ENCODE data around the gene MAS1L. TPM values are rescaled to one million over a fixed set of nuclear protein-coding genes. Genes with fewer than 3 reads are reported as not detected.

Gene MAS1L
- total RNA-seq, 1 experiment from 2014 or later = not detected

DNA sequence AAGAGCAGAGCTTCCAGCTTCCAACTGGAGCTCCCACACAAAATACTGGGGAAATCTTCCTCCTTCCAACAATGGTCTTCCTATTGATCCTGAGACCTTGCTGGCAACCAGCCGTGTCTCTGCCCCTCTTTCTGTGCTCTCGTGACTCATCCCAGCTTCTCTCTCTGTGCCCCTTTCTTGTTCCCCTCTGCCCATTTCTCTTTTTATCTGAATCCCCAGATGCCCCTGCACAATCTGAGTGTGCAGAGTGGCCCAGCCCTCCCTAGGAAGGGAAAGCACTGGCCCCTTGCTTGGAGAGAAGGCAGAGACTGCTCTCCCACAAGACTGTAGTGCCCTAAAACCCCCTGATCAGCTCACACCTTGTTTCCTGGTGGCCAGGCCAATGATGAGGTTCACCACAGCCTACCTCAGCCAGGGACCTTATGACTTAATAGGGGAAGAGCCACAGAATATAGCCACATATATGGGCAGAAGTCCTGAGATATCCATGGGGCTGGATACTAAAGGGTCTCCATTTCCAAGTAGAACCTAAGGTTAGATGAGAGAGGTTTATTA, 23.1 kb upstream of the MAS1L start:
- ATAC-seq = no peak
- POLR2A ChIA-PET = no interaction called here
- H3K27ac ChIP-seq (ENCODE audit: low read depth, low read length) = no peak overlapping the region

DNA sequence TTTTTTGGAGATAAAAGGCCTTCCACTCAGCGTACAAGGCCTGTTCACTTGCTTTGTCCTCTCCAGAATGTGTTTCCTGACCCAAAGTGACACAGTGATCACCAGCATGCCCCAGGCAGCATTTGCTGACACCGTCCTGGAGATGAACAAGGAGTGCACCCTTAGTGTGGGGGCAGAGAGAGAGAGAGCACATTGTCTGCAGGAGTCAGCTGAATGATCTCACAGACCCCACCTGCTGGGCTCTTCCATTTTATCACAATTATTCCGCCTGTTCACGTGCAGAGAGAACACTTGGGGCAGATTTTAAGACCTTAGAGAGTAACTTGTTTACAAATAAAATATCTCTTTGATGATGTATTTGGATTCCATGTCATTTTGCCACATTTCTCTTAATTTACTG, 22.4 kb upstream of the MAS1L start:
- H2AFZ ChIP-seq (ENCODE audit: low read depth, low read length, poor library complexity, severe bottlenecking) = no peak overlapping the region
- H4K20me1 ChIP-seq (ENCODE audit: insufficient read depth) = no peaks in the 10 kb centered on the region
- no TSS peak for BruUV-seq (replicated peaks)
- no peaks in the 10 kb centered on the region for H3K79me2 ChIP-seq (ENCODE audit: insufficient read depth, low read length)
- H3K27ac ChIP-seq (ENCODE audit: low read depth, low read length) = no peak overlapping the region
- ATAC-seq (peak; percentile 73), DNase-seq (ENCODE audit: low read depth, low spot score) (no peak)
- H3K4me1 ChIP-seq (ENCODE audit: control insufficient read depth in 1 of 2, insufficient read depth in 2 of 2, low read length in 2 of 2) = no peaks in the 10 kb centered on the region; a peak in 1 of 4 replicates
- ChIA-PET RAD21 (ENCODE audit: low non-redundant PET in 1 of 2, low total read pairs in 2 of 2, uncharacterized antibody in 2 of 2, unreplicated experiment in 2 of 2) (no interaction called here), CTCF (interaction anchor here (1.0 kb wide), 1 partner anchor 134 kb away, joined by 3 read pairs; no protein-coding TSS in a partner anchor), POLR2A (no interaction called here)
- H3K36me3 ChIP-seq (ENCODE audit: control insufficient read depth in 1 of 2, insufficient read depth in 2 of 2, low read length in 2 of 2) = no peaks in the 10 kb centered on the region
- no peaks in the 10 kb centered on the region for H3K27me3 ChIP-seq (ENCODE audit: insufficient read depth, low read length)
- no peaks in the 10 kb centered on the region for H3K9me2 ChIP-seq (ENCODE audit: insufficient read depth)
- H3K4me2 ChIP-seq (ENCODE audit: low read length) = no peak overlapping the region
- TF ChIP-seq, protein P1, sequence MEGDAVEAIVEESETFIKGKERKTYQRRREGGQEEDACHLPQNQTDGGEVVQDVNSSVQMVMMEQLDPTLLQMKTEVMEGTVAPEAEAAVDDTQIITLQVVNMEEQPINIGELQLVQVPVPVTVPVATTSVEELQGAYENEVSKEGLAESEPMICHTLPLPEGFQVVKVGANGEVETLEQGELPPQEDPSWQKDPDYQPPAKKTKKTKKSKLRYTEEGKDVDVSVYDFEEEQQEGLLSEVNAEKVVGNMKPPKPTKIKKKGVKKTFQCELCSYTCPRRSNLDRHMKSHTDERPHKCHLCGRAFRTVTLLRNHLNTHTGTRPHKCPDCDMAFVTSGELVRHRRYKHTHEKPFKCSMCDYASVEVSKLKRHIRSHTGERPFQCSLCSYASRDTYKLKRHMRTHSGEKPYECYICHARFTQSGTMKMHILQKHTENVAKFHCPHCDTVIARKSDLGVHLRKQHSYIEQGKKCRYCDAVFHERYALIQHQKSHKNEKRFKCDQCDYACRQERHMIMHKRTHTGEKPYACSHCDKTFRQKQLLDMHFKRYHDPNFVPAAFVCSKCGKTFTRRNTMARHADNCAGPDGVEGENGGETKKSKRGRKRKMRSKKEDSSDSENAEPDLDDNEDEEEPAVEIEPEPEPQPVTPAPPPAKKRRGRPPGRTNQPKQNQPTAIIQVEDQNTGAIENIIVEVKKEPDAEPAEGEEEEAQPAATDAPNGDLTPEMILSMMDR (IDR thresholded peaks at IDR 0.05 in 2 of 3, conservative IDR thresholded peaks at IDR 0.05 in 1 of 3; ENCODE audit: borderline replicate concordance in 1 of 3, insufficient read depth in 1 of 3, low read depth in 2 of 3, low read length in 2 of 3) = peak in 2 of 3 experiments; percentile 8 to 17; a peak in 2 of 6 replicates
- TF ChIP-seq JUND (IDR thresholded peaks at IDR 0.05) = no peak
- TF ChIP-seq, protein P2, sequence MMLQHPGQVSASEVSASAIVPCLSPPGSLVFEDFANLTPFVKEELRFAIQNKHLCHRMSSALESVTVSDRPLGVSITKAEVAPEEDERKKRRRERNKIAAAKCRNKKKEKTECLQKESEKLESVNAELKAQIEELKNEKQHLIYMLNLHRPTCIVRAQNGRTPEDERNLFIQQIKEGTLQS (IDR thresholded peaks at IDR 0.05) = no peak
- no peak for TF ChIP-seq POLR2AphosphoS5 (IDR thresholded peaks at IDR 0.05; ENCODE audit: low read depth, low read length)
- TF ChIP-seq, protein P3, sequence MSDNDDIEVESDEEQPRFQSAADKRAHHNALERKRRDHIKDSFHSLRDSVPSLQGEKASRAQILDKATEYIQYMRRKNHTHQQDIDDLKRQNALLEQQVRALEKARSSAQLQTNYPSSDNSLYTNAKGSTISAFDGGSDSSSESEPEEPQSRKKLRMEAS (IDR thresholded peaks at IDR 0.05) = no peak
- no peak for TF ChIP-seq EGR1 (IDR thresholded peaks at IDR 0.05; ENCODE audit: low read depth)
- TF ChIP-seq SIN3A (IDR thresholded peaks at IDR 0.05; ENCODE audit: low read depth) = no peak
- TF ChIP-seq YY1 (IDR thresholded peaks at IDR 0.05; ENCODE audit: extremely low read depth, insufficient replicate concordance, low read depth, low read length) = no peak
- TF ChIP-seq POLR2A (IDR thresholded peaks at IDR 0.05; ENCODE audit: borderline replicate concordance, extremely low read depth, insufficient read depth, insufficient read length) = no peak
- 0 out of 2 replicates have a peak, but pooled peaks have one; percentile 12 for TF ChIP-seq RAD21 (IDR thresholded peaks at IDR 0.05; ENCODE audit: low read depth)
- no peak for TF ChIP-seq CBX3 (IDR thresholded peaks at IDR 0.05; ENCODE audit: low read depth)
- intact Hi-C loops (cut with micrococcal nuclease) = no loop called here
- H3K4me3 ChIP-seq (replicated peaks in 1 of 2; ENCODE audit: low read depth in 1 of 2, low read length in 2 of 2) = no peak overlapping the region
- H3K9ac ChIP-seq (ENCODE audit: low read length) = no peak overlapping the region
- H3K9me3 ChIP-seq (ENCODE audit: control insufficient read depth in 1 of 2, insufficient read depth in 1 of 2, low read depth in 1 of 2, low read length in 2 of 2) = no peaks in the 10 kb centered on the region

More for the DNA sequence above, 23.1 kb upstream of the MAS1L start:
- BruUV-seq (replicated peaks) = no TSS peak
- H3K9ac ChIP-seq (ENCODE audit: low read length) = no peak overlapping the region
- no peak overlapping the region for H3K4me2 ChIP-seq (ENCODE audit: low read length)
- no peaks in the 10 kb centered on the region for H3K79me2 ChIP-seq (ENCODE audit: insufficient read depth, low read length)
- no peak for DNase-seq (ENCODE audit: low read depth, low spot score)
- TF ChIP-seq RAD21 (IDR thresholded peaks at IDR 0.05; ENCODE audit: low read depth) (no peak), ELF1 (IDR thresholded peaks at IDR 0.05; ENCODE audit: borderline replicate concordance, low read depth) (no peak), SRF (IDR thresholded peaks at IDR 0.05; ENCODE audit: low read depth) (no peak), CEBPB (IDR thresholded peaks at IDR 0.05; ENCODE audit: low read depth) (no peak), POLR2AphosphoS5 (IDR thresholded peaks at IDR 0.05; ENCODE audit: low read depth, low read length) (no peak)
- H4K20me1 ChIP-seq (ENCODE audit: insufficient read depth) = no peaks in the 10 kb centered on the region
- no peaks in the 10 kb centered on the region for H3K27me3 ChIP-seq (ENCODE audit: insufficient read depth, low read length)
- no peaks in the 10 kb centered on the region for H3K9me2 ChIP-seq (ENCODE audit: insufficient read depth)
- no peaks in the 10 kb centered on the region for H3K36me3 ChIP-seq (ENCODE audit: control insufficient read depth in 1 of 2, insufficient read depth in 2 of 2, low read length in 2 of 2)
- H3K4me3 ChIP-seq (replicated peaks in 1 of 2; ENCODE audit: low read depth in 1 of 2, low read length in 2 of 2) = no peak overlapping the region
- intact Hi-C loops (cut with micrococcal nuclease) = no loop called here
- no peaks in the 10 kb centered on the region for H3K9me3 ChIP-seq (ENCODE audit: control insufficient read depth in 1 of 2, insufficient read depth in 1 of 2, low read depth in 1 of 2, low read length in 2 of 2)
- H2AFZ ChIP-seq (ENCODE audit: low read depth, low read length, poor library complexity, severe bottlenecking) = no peak overlapping the region
- RAD21 ChIA-PET (ENCODE audit: low non-redundant PET in 1 of 2, low total read pairs in 2 of 2, uncharacterized antibody in 2 of 2, unreplicated experiment in 2 of 2) = no interaction called here
- peaks cover 1 to 2% of the 10 kb centered on the region in 2 experiments; a peak in 3 of 4 replicates for H3K4me1 ChIP-seq (ENCODE audit: control insufficient read depth in 1 of 2, insufficient read depth in 2 of 2, low read length in 2 of 2)
- CTCF ChIA-PET = interaction anchor here (1.0 kb wide), 1 partner anchor 134 kb away, joined by 3 read pairs; no protein-coding TSS in a partner anchor

All from HCT116 (cell line).